Measurements from ENCODE around the gene ERBB2. TPM values are rescaled to one million over a fixed set of nuclear protein-coding genes. Genes with fewer than 3 reads are reported as not detected.

Gene ERBB2
- 0.39 and 1.8 TPM in 2 replicates for polyA plus RNA-seq

GRCh38 chr17:39699818-39700147 is at the start of gene ERBB2:
TSS of gene ERBB2 (plus strand) at chr17:39700064. CDS start at chr17:39700239, 175 bp downstream.

DNA sequence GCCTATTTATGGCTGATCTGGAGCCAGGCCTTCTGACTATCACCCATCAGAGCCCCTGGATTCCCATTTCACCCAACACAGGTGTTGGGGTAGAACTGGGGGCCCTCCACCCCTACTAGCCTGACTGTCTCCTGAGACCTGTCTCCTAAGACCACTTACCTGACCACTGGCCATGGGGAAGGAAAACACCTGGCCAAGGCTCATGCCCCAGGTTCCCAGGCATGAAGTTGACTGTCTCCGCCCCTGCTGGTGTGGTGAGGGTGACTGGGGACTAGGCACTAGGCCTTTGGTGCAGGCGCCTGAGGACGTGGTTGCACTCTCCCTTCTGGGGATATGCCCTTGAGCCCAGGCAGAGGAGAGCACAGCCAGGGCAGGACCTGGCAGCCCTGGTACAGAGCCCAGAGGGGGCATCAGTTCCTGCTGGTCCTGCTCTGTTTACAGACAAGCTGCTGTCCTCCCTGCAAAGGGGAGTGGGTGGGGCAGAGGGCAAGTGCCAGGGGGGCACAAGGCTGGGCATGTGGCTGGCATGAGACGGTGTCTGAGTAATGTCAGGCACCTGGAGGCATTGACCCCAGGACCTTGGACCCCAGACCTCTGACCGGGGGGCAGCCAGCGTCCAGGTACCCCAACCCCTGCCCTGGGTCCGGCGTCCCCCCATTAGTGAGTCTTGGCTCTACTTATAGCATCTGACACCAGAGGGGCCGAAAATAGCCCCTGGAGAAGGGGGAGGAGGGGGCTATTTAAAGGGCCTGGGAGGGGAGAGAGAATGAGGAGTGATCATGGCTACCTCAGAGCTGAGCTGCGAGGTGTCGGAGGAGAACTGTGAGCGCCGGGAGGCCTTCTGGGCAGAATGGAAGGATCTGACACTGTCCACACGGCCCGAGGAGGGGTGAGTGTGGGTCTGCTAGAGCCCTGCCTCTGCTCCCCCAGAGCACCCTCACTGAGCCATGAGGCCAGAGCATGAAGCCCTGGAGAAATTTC is 35.0 kb upstream of the ERBB2 start, which contains the start of gene TCAP:
Gene TCAP (plus strand): TSS at position 769 of the 981 bp plus-strand sequence. CDS start 11 bp downstream, at position 780.

DNA sequence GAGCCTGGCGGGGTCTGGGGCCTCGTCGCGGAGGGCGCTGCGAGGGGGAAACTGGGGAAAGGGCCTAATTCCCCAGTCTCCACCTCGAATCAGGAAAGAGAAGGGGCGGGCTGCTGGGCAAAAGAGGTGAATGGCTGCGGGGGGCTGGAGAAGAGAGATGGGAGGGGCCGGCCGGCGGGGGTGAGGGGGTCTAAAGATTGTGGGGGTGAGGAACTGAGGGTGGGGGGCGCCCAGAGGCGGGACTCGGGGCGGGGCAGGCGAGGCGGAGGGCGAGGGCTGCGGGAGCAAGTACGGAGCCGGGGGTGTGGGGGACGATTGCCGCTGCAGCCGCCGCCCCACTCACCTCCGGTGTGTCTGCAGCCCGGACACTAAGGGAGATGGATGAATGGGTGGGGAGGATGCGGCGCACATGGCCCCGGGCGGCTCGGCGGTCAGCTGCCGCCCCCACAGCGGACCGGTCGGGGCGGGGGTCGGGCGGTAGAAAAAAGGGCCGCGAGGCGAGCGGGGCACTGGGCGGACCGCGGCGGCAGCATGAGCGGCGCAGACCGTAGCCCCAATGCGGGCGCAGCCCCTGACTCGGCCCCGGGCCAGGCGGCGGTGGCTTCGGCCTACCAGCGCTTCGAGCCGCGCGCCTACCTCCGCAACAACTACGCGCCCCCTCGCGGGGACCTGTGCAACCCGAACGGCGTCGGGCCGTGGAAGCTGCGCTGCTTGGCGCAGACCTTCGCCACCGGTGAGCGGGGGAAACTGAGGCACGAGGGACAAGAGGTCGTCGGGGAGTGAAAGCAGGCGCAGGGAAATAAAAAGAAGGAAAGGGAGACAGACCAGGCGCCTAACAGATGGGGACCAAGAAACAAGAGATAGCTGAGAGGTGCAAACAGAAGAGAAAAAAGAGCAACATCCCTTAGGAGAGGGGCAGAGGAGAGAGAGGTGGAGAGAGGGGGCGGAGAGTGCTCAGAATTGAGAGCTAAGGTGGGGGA is 31.6 kb upstream of the ERBB2 start, which contains the start of gene PNMT:
Gene PNMT (plus strand): TSS at position 509 of the 980 bp plus-strand sequence. CDS start 23 bp downstream, at position 532.

DNA sequence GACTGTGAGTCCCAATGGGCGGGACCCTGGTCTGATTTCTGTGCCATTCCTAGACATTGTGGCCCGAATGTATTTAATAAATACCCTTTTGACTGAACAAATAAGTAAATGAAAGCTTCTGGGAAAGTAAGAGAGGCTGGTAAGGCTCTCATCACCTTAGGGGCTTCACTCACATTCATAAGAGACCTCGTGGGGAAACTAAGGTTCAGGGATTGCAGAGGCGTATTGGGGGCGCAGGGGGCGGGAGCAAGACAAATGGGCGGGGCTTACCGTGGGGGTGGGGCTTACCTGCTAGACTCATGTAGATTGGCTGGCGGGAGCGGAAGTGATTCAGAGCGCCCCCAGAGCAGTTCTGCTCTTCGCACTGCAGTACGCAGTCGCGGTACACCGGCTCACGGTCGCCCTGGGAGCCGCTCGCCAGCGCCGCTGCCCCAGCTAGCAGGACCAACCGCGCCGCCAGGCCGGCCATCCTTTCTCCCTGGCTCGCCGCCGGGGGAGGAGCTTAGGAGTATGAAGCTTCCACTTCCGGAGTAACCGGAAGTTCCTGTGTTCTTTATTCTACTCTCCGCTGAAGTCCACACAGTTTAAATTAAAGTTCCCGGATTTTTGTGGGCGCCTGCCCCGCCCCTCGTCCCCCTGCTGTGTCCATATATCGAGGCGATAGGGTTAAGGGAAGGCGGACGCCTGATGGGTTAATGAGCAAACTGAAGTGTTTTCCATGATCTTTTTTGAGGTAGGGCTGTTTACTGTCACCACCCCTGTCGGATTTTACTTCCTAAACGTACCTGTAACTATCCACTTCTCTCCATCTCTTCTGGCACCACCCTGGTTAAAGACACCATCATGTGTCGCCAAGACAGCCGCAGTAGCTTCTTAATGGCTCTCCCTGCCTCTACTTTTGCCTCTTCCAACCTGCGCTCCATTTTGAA is 12.1 kb upstream of the ERBB2 start, which contains the start of gene PGAP3:
Gene PGAP3 (minus strand): TSS at position 512 of the 929 bp plus-strand sequence. CDS start 43 bp downstream, at position 469.

DNA sequence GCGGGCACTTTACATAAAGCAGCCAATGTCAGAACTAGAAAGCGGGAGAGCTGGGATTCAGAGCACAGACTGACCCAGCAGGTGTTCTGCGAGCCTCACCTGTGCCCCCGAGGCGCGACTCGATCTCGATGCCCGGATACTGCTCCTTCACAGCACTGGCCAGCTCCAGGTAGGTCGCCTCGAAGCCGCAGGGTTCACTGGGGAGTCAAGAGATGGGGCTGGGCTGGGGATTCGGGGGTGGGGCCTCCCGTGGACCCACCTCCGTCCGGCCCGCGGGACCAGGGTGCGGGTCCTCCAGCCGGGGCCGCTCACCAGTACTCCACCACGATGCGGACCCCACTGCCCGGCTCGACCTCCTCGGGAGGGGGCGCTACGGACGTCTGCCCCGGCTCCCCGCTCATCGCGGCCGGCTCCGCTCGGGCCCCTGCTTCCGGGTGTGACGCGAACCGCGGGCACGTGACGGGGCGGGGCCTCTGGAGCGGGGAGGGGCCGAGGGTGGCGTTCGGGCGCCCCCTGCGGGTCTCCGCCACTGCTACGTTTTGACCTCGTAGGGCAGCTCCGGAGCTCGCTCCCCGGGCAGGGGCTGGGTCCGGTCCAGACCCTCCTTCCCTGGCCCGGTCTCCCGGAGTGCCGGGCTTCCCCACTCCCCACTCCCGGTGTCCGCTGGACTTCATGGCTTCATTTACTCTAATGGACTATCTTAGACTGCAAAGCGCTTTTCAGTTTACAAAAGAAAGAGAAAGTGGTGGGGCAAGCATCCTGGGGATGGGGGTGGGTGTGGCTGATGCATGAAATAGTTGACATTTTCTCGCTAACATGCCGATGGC is 30.4 kb downstream of the ERBB2 start, which contains the start of gene MIEN1:
Gene MIEN1 (minus strand): TSS at position 438 of the 827 bp plus-strand sequence. CDS start 37 bp downstream, at position 401.

DNA sequence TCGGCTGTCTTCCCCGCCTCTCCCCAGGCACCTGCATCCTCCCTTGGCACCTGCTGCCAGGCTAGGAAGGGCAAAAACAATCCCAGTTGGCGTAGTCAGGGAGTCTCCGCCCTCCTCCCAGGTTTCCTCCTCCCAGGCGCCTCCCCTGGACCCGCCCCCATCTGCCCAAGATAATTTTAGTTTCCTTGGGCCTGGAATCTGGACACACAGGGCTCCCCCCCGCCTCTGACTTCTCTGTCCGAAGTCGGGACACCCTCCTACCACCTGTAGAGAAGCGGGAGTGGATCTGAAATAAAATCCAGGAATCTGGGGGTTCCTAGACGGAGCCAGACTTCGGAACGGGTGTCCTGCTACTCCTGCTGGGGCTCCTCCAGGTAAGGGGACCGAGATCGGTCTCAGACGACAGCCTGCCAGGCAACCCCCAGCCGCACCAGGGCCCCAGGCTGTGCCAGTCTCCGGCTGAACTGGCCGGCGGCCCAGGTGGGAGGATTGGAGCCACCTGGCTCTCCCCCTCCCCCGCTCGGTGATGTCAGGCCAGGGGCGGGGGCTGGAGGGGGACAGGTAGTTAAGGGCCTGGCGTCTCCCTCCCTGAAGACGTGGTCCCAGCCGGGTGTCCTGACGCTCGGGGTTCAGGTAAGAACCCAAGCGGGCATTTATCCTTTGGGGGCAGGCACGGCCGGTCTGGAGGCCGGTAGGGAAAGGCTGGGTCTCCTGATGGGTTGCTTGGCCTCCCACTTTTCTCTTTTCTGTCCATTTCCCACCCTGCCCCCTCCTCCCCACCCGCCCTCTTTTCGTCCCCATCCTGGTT is 38.1 kb downstream of the ERBB2 start, which contains the start of gene GRB7:
Gene GRB7 (plus strand): TSS at position 179 of the 808 bp plus-strand sequence. CDS start 4,364 bp downstream, outside the sequence.

Other genes starting within 250 kb of the ERBB2 start
- gene MED1, start 248.8 kb upstream of the ERBB2 start, polyA plus RNA-seq, result 4.2 and 4.3 TPM in 2 replicates
- 4.1 and 4.6 TPM in 2 replicates for gene CDK12, start 238.6 kb upstream of the ERBB2 start, polyA plus RNA-seq
- 0.36 and 2.9 TPM in 2 replicates for gene NEUROD2, start 92.1 kb upstream of the ERBB2 start, polyA plus RNA-seq
- gene PPP1R1B, start 73.1 kb upstream of the ERBB2 start, polyA plus RNA-seq, result 272 and 400 TPM in 2 replicates
- 0.32 and 1.5 TPM in 2 replicates for gene STARD3, start 62.9 kb upstream of the ERBB2 start, polyA plus RNA-seq
- gene TCAP, start 34.7 kb upstream of the ERBB2 start, polyA plus RNA-seq, result 0.14 TPM in 1 of 2 replicates, not detected in the other
- gene PNMT, start 31.6 kb upstream of the ERBB2 start, polyA plus RNA-seq, result 0.20 and 1.0 TPM in 2 replicates
- 1.3 and 3.5 TPM in 2 replicates for gene PGAP3, start 12.0 kb upstream of the ERBB2 start, polyA plus RNA-seq
- gene MIEN1, start 30.5 kb downstream of the ERBB2 start, polyA plus RNA-seq, result 127 and 130 TPM in 2 replicates
- gene GRB7, start 37.9 kb downstream of the ERBB2 start, polyA plus RNA-seq, result not detected in 2 replicates
- gene IKZF3, start 164.2 kb downstream of the ERBB2 start, polyA plus RNA-seq, result 0.10 TPM in 1 of 2 replicates, not detected in the other
- not detected in 2 replicates for gene ZPBP2, start 168.1 kb downstream of the ERBB2 start, polyA plus RNA-seq
- gene GSDMB, start 218.6 kb downstream of the ERBB2 start, polyA plus RNA-seq, result 2.9 TPM in 1 of 2 replicates, not detected in the other
- gene ORMDL3, start 227.5 kb downstream of the ERBB2 start, polyA plus RNA-seq, result 32.9 and 42.7 TPM in 2 replicates
- gene LRRC3C, start 227.7 kb downstream of the ERBB2 start, polyA plus RNA-seq, result not detected in 2 replicates